ENCODE data around the gene SMARCD2. TPM values are rescaled to one million over a fixed set of nuclear protein-coding genes. Genes with fewer than 3 reads are reported as not detected.
A peak's percentile ranks its signal among the peaks of the same experiment; 100 is the strongest.

SMARCD2 gene
- polyA plus RNA-seq, 4 donors = 55.0 to 63.8 (median 57.8) TPM

GRCh38 chr17:63833026-63833740 is 9.3 kb downstream of the SMARCD2 start:
- DNase-seq (ENCODE audit: low read depth in 4 of 4, low spot score in 2 of 4) = no peak

GRCh38 chr17:63832455-63832854 is 10.0 kb downstream of the SMARCD2 start:
- DNase-seq (ENCODE audit: low read depth in 4 of 4, low spot score in 2 of 4) = no peak

DNA sequence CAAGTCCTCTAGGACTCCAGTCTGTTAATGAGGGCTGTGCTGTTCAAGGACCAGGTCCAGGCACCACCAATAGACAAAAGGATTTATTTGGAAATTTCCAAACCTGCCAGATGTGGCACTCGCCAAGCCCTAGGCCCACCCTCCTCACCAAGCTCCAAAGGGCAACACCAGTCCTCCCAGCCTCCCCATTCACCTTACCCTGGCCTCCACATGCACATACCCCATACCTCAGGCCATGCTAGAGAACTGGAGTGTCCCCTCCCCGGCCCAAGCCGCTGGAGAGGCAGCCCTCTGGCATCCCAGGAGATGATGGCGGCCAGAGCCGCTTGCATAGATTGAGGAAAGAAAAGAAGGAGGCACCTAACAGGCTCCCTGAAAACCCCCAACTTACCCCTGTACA is 10.5 kb downstream of the SMARCD2 start:
- DNase-seq (ENCODE audit: low read depth in 4 of 4, low spot score in 2 of 4) = no peak

GRCh38 chr17:63831505-63831904 is 11.0 kb downstream of the SMARCD2 start:
- DNase-seq (ENCODE audit: low read depth in 4 of 4, low spot score in 2 of 4) = no peak

GRCh38 chr17:63830904-63831491 is 11.5 kb downstream of the SMARCD2 start:
- no peak for DNase-seq (ENCODE audit: low read depth in 4 of 4, low spot score in 2 of 4)

DNA sequence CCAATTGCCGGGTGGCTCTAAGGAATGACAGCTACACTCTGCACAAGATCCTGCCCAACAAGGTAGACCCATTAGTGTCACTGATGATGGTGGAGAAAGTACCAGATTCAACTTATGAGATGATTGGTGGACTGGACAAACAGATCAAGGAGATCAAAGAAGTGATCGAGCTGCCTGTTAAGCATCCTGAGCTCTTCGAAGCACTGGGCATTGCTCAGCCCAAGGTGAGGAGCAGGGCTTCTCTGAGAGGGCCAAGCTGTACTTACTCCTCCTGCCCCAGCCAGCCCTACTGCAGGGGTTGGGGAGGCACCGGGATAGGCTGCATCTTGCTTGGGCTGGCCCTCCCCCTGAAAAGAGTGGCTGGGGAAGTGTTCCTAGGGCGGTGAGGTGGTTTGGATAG is 12.2 kb downstream of the SMARCD2 start:
- no peak for DNase-seq (ENCODE audit: low read depth in 4 of 4, low spot score in 2 of 4)

DNA sequence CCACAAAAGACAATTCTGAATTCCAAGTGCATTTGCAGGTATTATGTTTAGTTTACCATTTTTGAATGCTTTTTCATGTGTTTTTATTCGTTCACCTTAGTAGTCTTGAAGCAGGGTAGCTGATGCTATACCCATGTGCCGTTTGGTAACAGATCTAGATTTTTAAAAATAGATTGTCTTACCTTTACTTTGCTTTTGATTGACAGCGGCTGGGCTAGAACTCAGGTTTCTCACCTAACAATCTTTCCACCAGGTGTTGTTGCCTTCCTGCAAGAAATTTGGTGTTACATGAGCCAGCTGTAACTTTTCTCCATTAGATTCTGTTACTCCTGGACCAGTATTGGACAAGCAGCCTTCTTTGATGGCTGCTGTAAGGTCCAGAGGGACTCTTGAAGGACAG is 13.5 kb downstream of the SMARCD2 start:
- no peak for DNase-seq (ENCODE audit: low read depth in 4 of 4, low spot score in 2 of 4)

DNA sequence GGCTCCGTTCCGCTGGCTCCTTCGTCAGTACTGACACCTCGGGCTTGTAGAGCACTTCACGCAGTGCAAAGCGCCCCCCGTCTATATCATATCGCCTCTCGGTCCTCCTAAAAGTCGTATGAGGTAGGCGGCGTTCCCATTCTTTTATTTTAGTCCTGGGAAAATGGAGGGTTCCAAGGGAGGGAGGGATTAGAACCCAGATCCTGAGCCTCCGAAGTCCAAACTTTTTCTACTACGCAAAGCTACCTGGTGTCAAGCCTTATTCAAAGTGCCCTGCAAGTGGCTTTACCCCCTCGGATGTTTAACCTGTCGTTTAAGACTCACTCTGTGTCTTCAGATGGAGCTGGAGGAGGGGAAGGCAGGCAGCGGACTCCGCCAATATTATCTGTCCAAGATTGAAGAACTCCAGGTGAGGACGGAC is 14.7 kb downstream of the SMARCD2 start:
- no peak for DNase-seq (ENCODE audit: low read depth in 4 of 4, low spot score in 2 of 4)

- peak; percentile 95 to 99 (median 96) for DNase-seq (ENCODE audit: low read depth in 4 of 4, low spot score in 2 of 4)
Measured at GRCh38 chr17:63827002-63827800, 15.3 kb downstream of the SMARCD2 start, which contains the start of the genes FTSJ3 and PSMC5. TSS of gene FTSJ3 (minus strand) at chr17:63827663. CDS start at chr17:63826902, 761 bp downstream. TSS of gene PSMC5 (plus strand) at chr17:63827431. CDS start at chr17:63827491, 60 bp downstream.

- DNase-seq (ENCODE audit: low read depth in 4 of 4, low spot score in 2 of 4) = no peak
Measured at GRCh38 chr17:63826468-63827001, 15.9 kb downstream of the SMARCD2 start.

GRCh38 chr17:63824362-63824761 is 18.1 kb downstream of the SMARCD2 start:
- no peak for DNase-seq (ENCODE audit: low read depth in 4 of 4, low spot score in 2 of 4)

- no peak for DNase-seq (ENCODE audit: low read depth in 4 of 4, low spot score in 2 of 4)
Measured at GRCh38 chr17:63823659-63824331, 18.7 kb downstream of the SMARCD2 start.

DNA sequence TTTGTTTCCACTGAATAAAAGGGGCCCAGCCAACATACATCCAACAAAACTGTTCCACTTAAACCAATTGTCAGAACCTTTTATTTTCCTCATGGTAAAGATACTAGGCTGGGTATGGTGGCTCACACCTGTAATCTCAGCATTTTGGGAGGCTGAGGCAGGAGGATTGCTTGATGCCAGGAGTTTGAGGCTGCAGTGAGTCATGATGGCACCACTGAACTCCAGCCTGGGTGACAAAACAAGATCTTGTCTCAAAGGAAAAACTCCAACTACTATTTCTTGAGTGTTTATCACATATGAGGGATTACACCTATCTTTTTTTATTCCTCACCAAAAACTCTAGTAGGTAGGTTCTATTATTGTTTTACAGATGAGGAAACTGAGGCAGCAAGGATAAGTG is 19.9 kb downstream of the SMARCD2 start:
- DNase-seq (ENCODE audit: low read depth in 4 of 4, low spot score in 2 of 4) = no peak

DNA sequence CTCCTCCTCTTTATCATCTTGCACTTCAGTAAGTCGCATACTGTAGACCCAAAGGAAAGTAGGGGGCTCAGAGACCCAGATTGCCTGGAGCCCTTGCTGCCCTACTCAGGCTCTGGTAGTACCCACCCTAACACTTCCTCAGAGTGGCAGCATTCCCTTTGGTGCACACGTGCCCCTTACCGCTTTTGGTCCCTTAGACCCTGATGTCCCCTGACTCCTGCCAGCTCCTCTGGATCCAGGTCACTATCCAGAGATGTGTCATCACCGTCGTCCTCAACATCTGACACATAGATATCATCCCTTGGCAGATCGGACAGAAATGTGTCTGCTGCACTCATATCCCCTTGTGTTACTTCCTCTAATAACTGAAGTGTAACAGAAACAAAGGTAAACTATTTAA is 20.7 kb downstream of the SMARCD2 start:
- no peak for DNase-seq (ENCODE audit: low read depth in 4 of 4, low spot score in 2 of 4)

DNA sequence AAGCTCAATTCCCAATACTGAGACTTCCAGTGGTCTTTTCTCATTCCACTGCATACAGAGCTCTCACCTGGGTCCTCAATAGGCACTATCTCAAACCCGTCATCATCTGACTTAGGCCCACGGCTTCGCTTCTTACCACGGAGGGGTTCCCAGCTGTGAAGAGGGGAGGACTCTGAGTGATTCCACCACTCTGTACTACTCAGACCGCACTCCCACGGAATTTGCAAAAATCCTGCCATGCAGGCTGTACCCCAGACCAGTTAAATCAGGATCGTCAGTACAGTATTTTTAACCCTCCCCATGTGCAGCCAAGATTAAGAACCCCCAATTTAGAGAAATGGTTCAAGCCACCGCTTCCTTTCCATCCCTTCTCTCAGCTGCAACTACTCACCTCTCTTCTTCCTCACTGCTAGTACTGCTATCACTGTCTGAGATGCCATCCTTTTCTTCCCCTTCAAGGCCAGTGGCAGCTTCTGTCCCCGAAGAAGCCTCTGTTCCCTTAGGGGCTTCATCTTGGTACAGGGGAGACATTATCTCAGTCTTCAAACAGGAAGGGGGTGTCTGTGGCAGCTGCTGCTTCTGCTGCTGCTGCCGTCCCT is 21.4 kb downstream of the SMARCD2 start:
- DNase-seq (ENCODE audit: low read depth in 4 of 4, low spot score in 2 of 4) = no peak

DNA sequence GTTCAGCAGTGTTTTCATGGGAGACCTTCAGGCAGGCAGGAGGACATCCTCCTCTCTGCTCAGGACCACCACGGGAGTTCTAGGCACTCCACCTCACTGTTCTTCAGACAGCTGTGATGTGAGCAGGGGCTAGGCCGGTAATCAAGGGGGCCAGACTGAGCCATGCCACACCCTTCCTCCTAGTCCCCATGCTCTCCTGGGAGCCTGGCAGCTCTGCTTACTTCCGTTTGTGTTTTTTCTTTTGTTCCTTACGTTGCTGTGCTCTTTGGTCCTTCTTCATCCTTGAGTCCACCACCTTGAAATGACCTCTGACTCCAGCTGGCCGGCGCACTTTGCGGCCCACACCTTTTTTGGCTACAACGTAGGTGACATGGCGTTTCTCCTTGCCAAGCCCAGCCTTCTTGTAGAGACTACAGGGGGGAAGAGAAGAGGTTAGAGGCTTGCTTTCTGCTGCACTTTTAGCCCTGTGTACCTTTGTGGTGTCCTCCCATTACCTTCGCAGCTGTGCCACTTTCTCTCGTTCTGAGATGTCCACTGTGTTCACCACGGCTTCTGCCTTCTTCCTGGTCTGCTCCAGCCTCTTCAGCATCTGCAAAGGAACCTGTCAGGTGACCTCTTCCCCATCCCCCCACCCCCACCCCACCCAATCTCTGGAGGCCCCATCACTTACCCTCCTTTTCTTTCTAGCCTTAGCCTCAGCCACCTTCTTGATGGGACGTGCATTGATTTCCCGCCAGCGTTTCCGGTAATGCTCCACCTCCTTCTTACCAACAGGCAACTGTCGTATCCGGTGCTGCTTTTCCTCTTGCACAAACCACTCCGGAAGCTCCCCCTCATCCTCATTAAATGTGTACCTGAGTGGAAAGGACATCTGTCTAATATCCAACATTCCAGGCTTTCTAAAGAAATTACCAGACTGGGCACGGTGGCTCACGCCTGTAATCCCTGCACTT is 22.6 kb downstream of the SMARCD2 start:
- no peak for DNase-seq (ENCODE audit: low read depth in 4 of 4, low spot score in 2 of 4)

- no peak for DNase-seq (ENCODE audit: low read depth in 4 of 4, low spot score in 2 of 4)
Measured at GRCh38 chr17:63819131-63819530, 23.4 kb downstream of the SMARCD2 start.

DNA sequence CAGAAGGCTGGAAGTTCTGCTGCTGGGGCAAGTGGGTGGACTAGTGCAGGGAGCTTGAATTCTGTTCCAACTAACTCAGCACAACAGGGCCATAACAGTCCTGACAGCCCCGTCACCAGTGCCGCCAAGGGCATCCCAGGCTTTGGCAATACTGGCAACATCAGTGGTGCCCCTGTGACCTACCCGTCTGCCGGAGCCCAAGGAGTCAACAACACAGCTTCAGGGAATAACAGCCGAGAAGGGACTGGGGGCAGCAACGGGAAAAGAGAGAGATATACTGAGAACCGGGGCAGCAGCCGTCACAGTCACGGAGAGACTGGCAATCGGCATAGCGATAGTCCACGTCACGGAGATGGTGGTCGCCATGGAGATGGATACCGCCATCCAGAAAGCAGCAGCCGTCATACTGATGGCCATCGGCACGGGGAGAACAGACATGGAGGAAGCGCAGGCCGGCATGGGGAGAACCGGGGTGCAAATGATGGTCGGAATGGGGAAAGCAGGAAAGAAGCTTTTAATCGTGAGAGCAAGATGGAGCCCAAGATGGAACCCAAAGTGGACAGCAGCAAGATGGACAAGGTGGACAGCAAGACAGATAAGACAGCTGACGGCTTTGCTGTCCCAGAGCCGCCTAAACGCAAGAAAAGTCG is 24.6 kb downstream of the SMARCD2 start:
- DNase-seq (ENCODE audit: low read depth in 4 of 4, low spot score in 2 of 4) = no peak

GRCh38 chr17:63816669-63817068 is 25.8 kb downstream of the SMARCD2 start:
- DNase-seq (ENCODE audit: low read depth in 4 of 4, low spot score in 2 of 4) = no peak

Measured in left renal cortex interstitium (tissue), 4 donors.